ENCODE measurements around the gene LRRTM4. TPM values are rescaled to one million over a fixed set of nuclear protein-coding genes. Genes with fewer than 3 reads are reported as not detected.

LRRTM4 gene
- total RNA-seq, 1 experiment from 2014 or later = 0.13 TPM

DNA sequence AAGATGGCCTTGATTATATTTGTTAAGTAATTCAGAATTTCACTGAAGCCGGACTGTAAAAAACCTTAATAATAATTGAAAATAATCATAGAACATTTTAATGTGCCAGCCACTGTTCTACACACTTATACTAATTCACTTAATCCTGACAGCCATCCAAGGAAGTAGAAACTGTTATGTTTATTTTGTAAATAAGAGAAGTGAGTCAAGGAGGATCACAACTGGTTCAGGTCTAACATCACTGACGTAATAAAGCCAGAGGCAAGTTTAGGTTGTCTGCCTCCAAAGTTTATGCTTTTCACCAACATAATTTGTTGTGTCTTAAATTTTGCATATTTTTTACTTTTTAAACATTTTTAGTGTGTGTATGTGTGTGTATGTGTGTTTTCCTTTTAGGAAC, 436.1 kb downstream of the LRRTM4 start:
- Histone ChIP-seq H3K4me1 (ENCODE audit: insufficient read depth, low read length, poor library complexity, severe bottlenecking) (no peaks in the 10 kb centered on the region), H3K9me3 (ENCODE audit: low read depth, low read length, poor library complexity, severe bottlenecking) (no peaks in the 10 kb centered on the region), H3K4me3 (ENCODE audit: low read depth, low read length, poor library complexity, severe bottlenecking) (no peak overlapping the region), H3K27ac (ENCODE audit: low read depth, low read length, poor library complexity, severe bottlenecking) (no peak overlapping the region), H3K36me3 (ENCODE audit: insufficient read depth, low read length, poor library complexity, severe bottlenecking) (no peaks in the 10 kb centered on the region), H3K27me3 (replicated peaks; ENCODE audit: insufficient read depth, low read depth, low read length, poor library complexity) (no peaks in the 10 kb centered on the region)
- intact Hi-C loops (cut with micrococcal nuclease; ENCODE audit: unreplicated experiment) = no loop called here
- ChIA-PET POLR2A (ENCODE audit: low non-redundant PET) (no interaction called here), CTCF (no interaction called here)
- TF ChIP-seq CTCF (conservative IDR thresholded peaks at IDR 0.05; ENCODE audit: low read depth, low read length) = no peak
- no peak for TF ChIP-seq EZH2 (IDR thresholded peaks at IDR 0.05; ENCODE audit: borderline replicate concordance, low read depth, low read length, poor library complexity, severe bottlenecking)
- no peak for DNase-seq (ENCODE audit: low spot score)
- no TSS peak for BruUV-seq (replicated peaks)

- H3K27ac ChIP-seq (ENCODE audit: low read depth, low read length, poor library complexity, severe bottlenecking) = no peak overlapping the region
- no peaks in the 10 kb centered on the region for H3K27me3 ChIP-seq (replicated peaks; ENCODE audit: insufficient read depth, low read depth, low read length, poor library complexity)
- DNase-seq (ENCODE audit: low spot score) = no peak
- no peaks in the 10 kb centered on the region for H3K36me3 ChIP-seq (ENCODE audit: insufficient read depth, low read length, poor library complexity, severe bottlenecking)
- CTCF ChIA-PET = no interaction called here
- no peaks in the 10 kb centered on the region for H3K9me3 ChIP-seq (ENCODE audit: low read depth, low read length, poor library complexity, severe bottlenecking)
- POLR2A ChIA-PET (ENCODE audit: low non-redundant PET) = no interaction called here
- no peak overlapping the region for H3K4me3 ChIP-seq (ENCODE audit: low read depth, low read length, poor library complexity, severe bottlenecking)
- BruUV-seq (replicated peaks) = no TSS peak
- no peaks in the 10 kb centered on the region for H3K4me1 ChIP-seq (ENCODE audit: insufficient read depth, low read length, poor library complexity, severe bottlenecking)
- intact Hi-C loops (cut with micrococcal nuclease; ENCODE audit: unreplicated experiment) = no loop called here
- TF ChIP-seq CTCF (conservative IDR thresholded peaks at IDR 0.05; ENCODE audit: low read depth, low read length) = no peak
- TF ChIP-seq EZH2 (IDR thresholded peaks at IDR 0.05; ENCODE audit: borderline replicate concordance, low read depth, low read length, poor library complexity, severe bottlenecking) = no peak
Measured at GRCh38 chr2:77085561-77085960, 436.6 kb downstream of the LRRTM4 start.

DNA sequence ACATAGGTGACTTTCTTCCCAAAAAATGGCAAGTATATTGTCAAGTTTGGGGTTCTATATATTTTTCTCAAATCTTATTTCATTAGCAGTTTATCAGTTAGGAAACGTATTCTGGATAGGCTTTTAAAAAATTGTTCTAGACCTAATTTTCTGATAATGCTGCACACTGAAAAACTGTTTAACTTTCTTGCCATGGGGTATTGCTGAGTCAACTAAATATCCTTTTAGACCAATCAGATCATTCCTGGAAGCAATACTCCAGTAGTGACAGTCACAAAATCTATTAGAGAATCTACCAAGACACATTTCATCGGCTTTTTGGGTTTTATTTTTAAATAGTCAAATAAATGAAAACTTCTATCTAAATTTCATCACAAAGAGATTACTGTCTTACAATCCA, 440.6 kb downstream of the LRRTM4 start:
- intact Hi-C loops (cut with micrococcal nuclease; ENCODE audit: unreplicated experiment) = no loop called here
- no peaks in the 10 kb centered on the region for H3K27me3 ChIP-seq (replicated peaks; ENCODE audit: insufficient read depth, low read depth, low read length, poor library complexity)
- ChIA-PET POLR2A (ENCODE audit: low non-redundant PET) (no interaction called here), CTCF (no interaction called here)
- no peak overlapping the region for H3K27ac ChIP-seq (ENCODE audit: low read depth, low read length, poor library complexity, severe bottlenecking)
- no peaks in the 10 kb centered on the region for H3K9me3 ChIP-seq (ENCODE audit: low read depth, low read length, poor library complexity, severe bottlenecking)
- H3K4me3 ChIP-seq (ENCODE audit: low read depth, low read length, poor library complexity, severe bottlenecking) = no peak overlapping the region
- no TSS peak for BruUV-seq (replicated peaks)
- no peaks in the 10 kb centered on the region for H3K36me3 ChIP-seq (ENCODE audit: insufficient read depth, low read length, poor library complexity, severe bottlenecking)
- DNase-seq (ENCODE audit: low spot score) = no peak
- no peaks in the 10 kb centered on the region for H3K4me1 ChIP-seq (ENCODE audit: insufficient read depth, low read length, poor library complexity, severe bottlenecking)
- TF ChIP-seq CTCF (conservative IDR thresholded peaks at IDR 0.05; ENCODE audit: low read depth, low read length) = no peak
- TF ChIP-seq EZH2 (IDR thresholded peaks at IDR 0.05; ENCODE audit: borderline replicate concordance, low read depth, low read length, poor library complexity, severe bottlenecking) = no peak

Data from A673 (cell line).